GM12878 (cell line): Measurements from ENCODE around the gene MGAT3. TPM values are rescaled to one million over a fixed set of nuclear protein-coding genes. Genes with fewer than 3 reads are reported as not detected.
A peak's percentile ranks its signal among the peaks of the same experiment; 100 is the strongest.

ENCODE experiments used
- ATAC-seq: fragments of 200-7000 bp; cut with Tn5 transposase; 3 replicates; pipeline ENCODE4 v1.9.1; 2020; ENCODE audit warnings: mild to moderate bottlenecking, moderate library complexity
- BruUV-seq: library from RNA; stranded (reverse); fragments of 400-500 nt; replicated peaks from 2 replicates; lab custom pipeline; 2021; lab: Mats Ljungman, UMichigan
- CTCF ChIA-PET: fragments of 300-600 bp; sonication (Branson Sonifier 250); formaldehyde crosslinking; extraction: SDS; loops from one replicate; lab custom pipeline; 2021; ENCODE audit warnings: inconsistent platforms; lab: Yijun Ruan, JAX
- POLR2A ChIA-PET: fragments of 350-600 bp; formaldehyde crosslinking; extraction: SDS; loops from one replicate; lab custom pipeline; 2021; ENCODE audit warnings: inconsistent platforms; lab: Charles Lee
- RAD21 ChIA-PET: fragments of 300-600 bp; sonication (Branson Sonifier 250); formaldehyde crosslinking; loops from one replicate; lab custom pipeline; 2023; ENCODE audit warnings: antibody characterized with exemption; ENCODE audit not compliant: unreplicated experiment; lab: Charles Lee
- SMC1A ChIA-PET: fragments of 300-600 bp; sonication (Branson Sonifier 250); formaldehyde crosslinking; loops from one replicate; lab custom pipeline; 2023; ENCODE audit not compliant: unreplicated experiment, uncharacterized antibody; lab: Charles Lee
- DNase-seq: peaks from one replicate; pipeline ENCODE4 v3.0.0-alpha.2; 2011; ENCODE audit warnings: low read depth, low spot score
- FAIRE-seq: peaks from 3 replicates; lab custom pipeline; 2011; peaks lifted over from hg19 to GRCh38; lab: Jason Lieb, UNC
- H2AFZ ChIP-seq: 2 replicates; pipeline ENCODE4 v1.6.0; 2011; ENCODE audit warnings: low read depth, low read length, control low read depth; ENCODE audit not compliant: control insufficient read depth
- H3K27ac ChIP-seq: 2 replicates; pipeline ENCODE4 v1.5.1; 2011; ENCODE audit warnings: control low read depth; ENCODE audit not compliant: control insufficient read depth, insufficient read depth
- H3K27me3 ChIP-seq, 2 experiments: replicated peaks in 1 of 2; 2 replicates each; pipeline versions ENCODE4 v1.6.0 to v1.6.1; 2011; ENCODE audit warnings: low read length in 1 of 2; ENCODE audit not compliant: control insufficient read depth in 2 of 2, insufficient read depth in 2 of 2
- H3K36me3 ChIP-seq, 2 experiments: 2 replicates each; pipeline ENCODE4 v1.5.1; 2011; ENCODE audit warnings: low read length in 1 of 2; ENCODE audit not compliant: control insufficient read depth in 2 of 2, insufficient read depth in 2 of 2
- H3K4me1 ChIP-seq: 2 replicates; pipeline ENCODE4 v1.6.1; 2011; ENCODE audit warnings: mild to moderate bottlenecking, low read length, moderate library complexity, mixed read lengths; ENCODE audit not compliant: control insufficient read depth, insufficient read depth
- H3K4me2 ChIP-seq: 2 replicates; pipeline ENCODE4 v1.6.0; 2011; ENCODE audit warnings: control low read depth; ENCODE audit not compliant: control insufficient read depth, insufficient read depth
- H3K4me3 ChIP-seq: fragments of 200-600 bp; sonication (generic); 2 replicates; pipeline ENCODE4 v1.5.1; 2016
- H3K79me2 ChIP-seq: 2 replicates; pipeline ENCODE4 v1.6.0; 2011; ENCODE audit warnings: low read length; ENCODE audit not compliant: control insufficient read depth, insufficient read depth
- H3K9ac ChIP-seq: 2 replicates; pipeline ENCODE4 v1.8.0; 2011; ENCODE audit warnings: low read length, control low read depth, mixed read lengths; ENCODE audit not compliant: control insufficient read depth, insufficient read depth
- H3K9me3 ChIP-seq: replicated peaks from 3 replicates; pipeline ENCODE4 v1.5.1; 2011; ENCODE audit warnings: mild to moderate bottlenecking, low read length; ENCODE audit not compliant: control insufficient read depth, insufficient read depth
- H4K20me1 ChIP-seq: 2 replicates; pipeline ENCODE4 v1.6.0; 2011; ENCODE audit not compliant: control insufficient read depth, insufficient read depth
- ATF2 ChIP-seq: IDR thresholded peaks from 2 replicates; pipeline ENCODE4 v1.6.1; 2012; ENCODE audit warnings: low read length, inconsistent platforms
- BCL3 ChIP-seq: IDR thresholded peaks from 2 replicates; pipeline ENCODE4 v1.6.1; 2011; ENCODE audit warnings: borderline replicate concordance, low read depth, mild to moderate bottlenecking, moderate library complexity, low read length; ENCODE audit not compliant: insufficient read depth, poor library complexity, severe bottlenecking
- CBX5 ChIP-seq: sonication (generic); IDR thresholded peaks from 2 replicates; pipeline ENCODE4 v1.6.1; 2016; ENCODE audit warnings: low read depth, moderate library complexity, mild to moderate bottlenecking, inconsistent platforms
- CTCF ChIP-seq, 3 experiments: IDR thresholded peaks in 2 of 3; conservative IDR thresholded peaks in 1 of 3; 2 replicates each; pipeline ENCODE4 v1.5.1; 2011; ENCODE audit warnings: low read depth in 3 of 3, low read length in 3 of 3, mild to moderate bottlenecking in 3 of 3, control low read depth in 2 of 3, moderate library complexity in 2 of 3, inconsistent platforms in 1 of 3, mixed read lengths in 1 of 3; ENCODE audit not compliant: control insufficient read depth in 2 of 3, insufficient read depth in 1 of 3; ENCODE audit errors: extremely low read depth in 1 of 3
- IRF4 ChIP-seq: IDR thresholded peaks from 2 replicates; pipeline ENCODE4 v1.6.1; 2011; ENCODE audit warnings: low read depth, low read length
- KAT2A ChIP-seq: conservative IDR thresholded peaks from 2 replicates; pipeline ENCODE4 v1.6.1; 2011; ENCODE audit warnings: low read depth, low read length; ENCODE audit not compliant: control insufficient read depth
- KLF5 ChIP-seq: fragments of 450-650 bp; IDR thresholded peaks from 2 replicates; pipeline ENCODE4 v1.6.1; 2014; ENCODE audit warnings: mild to moderate bottlenecking; ENCODE audit not compliant: partially characterized antibody
- MTA2 ChIP-seq: fragments of 450-650 bp; IDR thresholded peaks from 2 replicates; pipeline ENCODE4 v1.6.1; 2016; ENCODE audit warnings: low read depth, mild to moderate bottlenecking, moderate library complexity
- PAX8 ChIP-seq: fragments of 450-650 bp; IDR thresholded peaks from 2 replicates; pipeline ENCODE4 v1.6.1; 2017; ENCODE audit warnings: mild to moderate bottlenecking, moderate library complexity
- RFX5 ChIP-seq: IDR thresholded peaks from 2 replicates; pipeline ENCODE4 v1.6.1; 2011; ENCODE audit warnings: low read depth, low read length, improper control_type of control experiment
- SREBF1 ChIP-seq: IDR thresholded peaks from 2 replicates; pipeline ENCODE4 v1.6.1; 2012; ENCODE audit warnings: mild to moderate bottlenecking, low read length
- STAT3 ChIP-seq: IDR thresholded peaks from 2 replicates; pipeline ENCODE4 v1.6.1; 2011; ENCODE audit warnings: low read depth, low read length, improper control_type of control experiment
- ZBTB33 ChIP-seq: fragments of 450-650 bp; IDR thresholded peaks from 2 replicates; pipeline ENCODE4 v1.6.1; 2017; ENCODE audit warnings: mild to moderate bottlenecking
- WGBS: methylation state at CpG from one replicate; pipeline ENCODE4 v1.1.6; 2016; ENCODE audit warnings: low lambda C conversion rate; ENCODE audit not compliant: insufficient replicate concordance, insufficient coverage; ENCODE audit errors: missing lambda C conversion rate; 5-methylcytosine and 5-hydroxymethylcytosine counted together
- in situ Hi-C: fragments of 300-500 bp; cut with MboI; formaldehyde crosslinking; loops from 9 replicates; pipeline ENCODE4 v1.14.3; 2018; ENCODE audit warnings: mixed read lengths
- intact Hi-C: fragments of 100-400 bp; cut with micrococcal nuclease; formaldehyde crosslinking; loops from one replicate; pipeline ENCODE4 v1.14.2; 2022; ENCODE audit not compliant: unreplicated experiment
- polyA plus RNA-seq, 11 experiments: library from polyadenylated mRNA; depleted of rRNA in 4 of 11; unstranded in 6 of 11; stranded (reverse) in 5 of 11; fragments of >200 nt; fragmentation: Nextera tagmentation in 4 of 11; fragmentation: Illumina TruSeq in 1 of 11; extraction: Ambion mirVana in 4 of 11; extraction: Trizol in 1 of 11; gene quantifications; 1 replicate in 1 of 11; 2 replicates in 10 of 11; pipeline versions ENCODE4 v1.2.1 to v1.2.3, GENCODE V29; 2011 to 2016; ENCODE audit warnings: inconsistent platforms in 2 of 11, missing spikeins in 2 of 11, low read depth in 1 of 11
- total RNA-seq, 4 experiments: library from RNA; depleted of rRNA in 3 of 4; stranded (reverse); fragments of >200 nt in 3 of 4; fragmentation: Illumina TruSeq in 1 of 4; extraction: Trizol in 1 of 4; gene quantifications; 2 replicates each; pipeline versions ENCODE4 v1.2.1 to v1.2.3, GENCODE V29; 2013 to 2021

Gene MGAT3
- total and polyA plus RNA-seq, 10 of the 15 experiments (the other 5 are each of a cell fraction or from before 2014, with no cell fraction given), result 0.32 to 40.2 (median 11.9) TPM

- ATAC-seq (no peak), DNase-seq (no peak), FAIRE-seq (peak; percentile 88)
- Histone ChIP-seq H3K4me1 (peaks cover 78% of the 10 kb centered on the region), H4K20me1 (no peaks in the 10 kb centered on the region; the same call in 1 of the 2 replicates), H3K27me3 (no peaks in the 10 kb centered on the region), H3K27ac (peak overlapping the region; percentile 62), H3K79me2 (peaks cover 80% of the 10 kb centered on the region), H3K4me2 (peak overlapping the region; percentile 97), H3K9me3 (no peaks in the 10 kb centered on the region), H3K9ac (peak overlapping the region; percentile 57; the same call in 1 of the 2 replicates), H2AFZ (no peak overlapping the region), H3K4me3 (peak overlapping the region; percentile 60), H3K36me3 (peaks cover 3 to 15% of the 10 kb centered on the region in 2 experiments; a peak in 2 of 4 replicates)
- RAD21 ChIA-PET, result interaction anchor here (0.6 to 0.9 kb wide), 2 partner anchors 14 to 52 kb away, joined by 3 read pairs; partner anchors contain the start of gene ATF4
- SMC1A ChIA-PET, result interaction anchor here (0.6 to 2.3 kb wide), 6 partner anchors 21 to 201 kb away, joined by 3 to 7 read pairs (median 4); no protein-coding TSS in a partner anchor
- in situ Hi-C loops, result no loop called here
- BruUV-seq, result no TSS peak
- intact Hi-C loops, result no loop called here
- 23% methylated on average over 17 of the region's 17 CpGs for WGBS
- CTCF ChIA-PET, result interaction anchor here (0.7 to 3.0 kb wide), 10 partner anchors 15 to 61 kb away, joined by 3 to 16 read pairs (median 4); partner anchors contain the start of gene MIEF1
- POLR2A ChIA-PET, result interaction anchor here (0.6 to 1.6 kb wide), 5 partner anchors 9 to 30 kb away, joined by 3 to 7 read pairs (median 4); no protein-coding TSS in a partner anchor
- TF ChIP-seq ZBTB33 (no peak), RFX5 (no peak), PAX8 (no peak), STAT3 (no peak), CTCF (IDR thresholded peaks at IDR 0.05 in 2 of 3, conservative IDR thresholded peaks at IDR 0.05 in 1 of 3; ENCODE audit: control insufficient read depth in 2 of 3, extremely low read depth in 1 of 3, insufficient read depth in 1 of 3, low read depth in 3 of 3, low read length in 3 of 3) (no peak), MTA2 (no peak), SREBF1 (no peak), ATF2 (no peak), IRF4 (no peak), KLF5 (no peak), KAT2A (no peak), BCL3 (no peak), CBX5 (no peak)
Measured at GRCh38 chr22:39467390-39467895, 10.6 kb downstream of the MGAT3 start.
